Sciatic nerve (tissue), 2 donors: ENCODE results near the gene TRIM2. TPM values are rescaled to one million over a fixed set of nuclear protein-coding genes. Genes with fewer than 3 reads are reported as not detected.
A peak's percentile ranks its signal among the peaks of the same experiment; 100 is the strongest.

ENCODE experiments used
- ATAC-seq: fragments of 200-7000 bp; cut with Tn5 transposase; one replicate; pipeline ENCODE4 v1.9.1; 2020; ENCODE audit warnings: mild to moderate bottlenecking, moderate library complexity
- DNase-seq: peaks from one replicate; pipeline ENCODE4 v3.0.0-alpha.2; 2020; ENCODE audit warnings: low spot score
- intact Hi-C: fragments of 100-400 bp; cut with DNase I; formaldehyde crosslinking; loops from one replicate; pipeline ENCODE4 v1.14.2; 2022
- total RNA-seq: library from RNA; stranded (reverse); fragmentation: NEBNext Ultra II Directional; extraction: Animal tissue kit (Norgen Biotek cat#: 25700); gene quantifications from one replicate; pipeline ENCODE4 v1.2.1, GENCODE V29; 2021
- donor health status: DM: no; HTN: no; CAD: no.
- donor health status: DM: no; HTN: no; CAD: no.

TRIM2 gene
- total RNA-seq, 1 donor from 2014 or later, result 60.9 TPM

- intact Hi-C loops, result loop anchor here (2.0 kb wide), 1 partner anchor 234 kb away; no protein-coding TSS in a partner anchor
- peak; percentile 93 for ATAC-seq
- peak; percentile 92 for DNase-seq
Measured at GRCh38 chr4:153344131-153345011, 140.1 kb downstream of the TRIM2 start, which contains the start of gene MND1. Gene MND1, plus strand, starts transcription at chr4:153344688. Its CDS starts 50 bp downstream, at chr4:153344738.

GRCh38 chr4:153345012-153345981 lies 141.1 kb downstream of the TRIM2 start:
- DNase-seq (peak; percentile 61), ATAC-seq (peak; percentile 54)
- intact Hi-C loops, result loop anchor here (2.0 kb wide), 1 partner anchor 234 kb away; no protein-coding TSS in a partner anchor

GRCh38 chr4:153346031-153346430 lies 141.8 kb downstream of the TRIM2 start:
- no peak for ATAC-seq
- no peak for DNase-seq
- intact Hi-C loops, result no loop called here

- intact Hi-C loops, result no loop called here
- no peak for DNase-seq
- ATAC-seq, result no peak
Measured at GRCh38 chr4:153346563-153346962, 142.3 kb downstream of the TRIM2 start.

GRCh38 chr4:153347117-153347516 lies 142.9 kb downstream of the TRIM2 start:
- intact Hi-C loops, result no loop called here
- DNase-seq (no peak), ATAC-seq (no peak)

GRCh38 chr4:153348006-153348405 lies 143.8 kb downstream of the TRIM2 start:
- DNase-seq (no peak), ATAC-seq (no peak)
- intact Hi-C loops, result no loop called here

- DNase-seq (no peak), ATAC-seq (no peak)
- intact Hi-C loops, result no loop called here
Measured at GRCh38 chr4:153349206-153349805, 145.1 kb downstream of the TRIM2 start.

GRCh38 chr4:153362184-153362583 lies 157.9 kb downstream of the TRIM2 start:
- ATAC-seq, result no peak
- no peak for DNase-seq
- intact Hi-C loops, result no loop called here

GRCh38 chr4:153364061-153364460 lies 159.8 kb downstream of the TRIM2 start:
- no peak for ATAC-seq
- DNase-seq, result no peak
- intact Hi-C loops, result no loop called here

- ATAC-seq (no peak), DNase-seq (no peak)
- intact Hi-C loops, result no loop called here
Measured at GRCh38 chr4:153365003-153365402, 160.8 kb downstream of the TRIM2 start.

GRCh38 chr4:153366486-153366885 lies 162.2 kb downstream of the TRIM2 start:
- no peak for ATAC-seq
- DNase-seq, result no peak
- intact Hi-C loops, result no loop called here

GRCh38 chr4:153367092-153367491 lies 162.8 kb downstream of the TRIM2 start:
- ATAC-seq (no peak), DNase-seq (no peak)
- intact Hi-C loops, result no loop called here

GRCh38 chr4:153369021-153369420 lies 164.8 kb downstream of the TRIM2 start:
- intact Hi-C loops, result no loop called here
- ATAC-seq (no peak), DNase-seq (no peak)

- no peak for DNase-seq
- ATAC-seq, result no peak
- intact Hi-C loops, result no loop called here
Measured at GRCh38 chr4:153371701-153372234, 167.5 kb downstream of the TRIM2 start.

GRCh38 chr4:153372967-153373562 lies 168.8 kb downstream of the TRIM2 start:
- ATAC-seq (no peak), DNase-seq (no peak)
- intact Hi-C loops, result no loop called here

GRCh38 chr4:153374442-153374841 lies 170.2 kb downstream of the TRIM2 start:
- no peak for ATAC-seq
- intact Hi-C loops, result no loop called here
- no peak for DNase-seq

- no peak for ATAC-seq
- intact Hi-C loops, result no loop called here
- DNase-seq, result no peak
Measured at GRCh38 chr4:153375303-153375702, 171.1 kb downstream of the TRIM2 start.

- ATAC-seq (no peak), DNase-seq (no peak)
- intact Hi-C loops, result no loop called here
Measured at GRCh38 chr4:153383131-153383530, 178.9 kb downstream of the TRIM2 start.

- DNase-seq (no peak), ATAC-seq (no peak)
- intact Hi-C loops, result no loop called here
Measured at GRCh38 chr4:153384160-153384559, 179.9 kb downstream of the TRIM2 start.
